K562 (cell line): ENCODE results near the gene PPIL1. TPM values are rescaled to one million over a fixed set of nuclear protein-coding genes. Genes with fewer than 3 reads are reported as not detected.

Experiments used
- ATAC-seq: fragments of 200-7000 bp; cut with Tn5 transposase; 3 replicates; pipeline ENCODE4 v1.9.1; 2020; ENCODE audit warnings: moderate library complexity
- BruUV-seq: library from RNA; stranded (reverse); fragments of 400-500 nt; replicated peaks from 2 replicates; lab custom pipeline; 2021; lab: Mats Ljungman, UMichigan
- CTCF ChIA-PET: fragments of 300-600 bp; formaldehyde crosslinking; extraction: SDS; loops from one replicate; lab custom pipeline; 2021; ENCODE audit warnings: low intra/inter-chr PET ratio; lab: Yijun Ruan, JAX
- POLR2A ChIA-PET: fragments of 300-600, 350-650 bp; sonication (Branson Sonifier 250); formaldehyde crosslinking; extraction: SDS; loops from one replicate; lab custom pipeline; 2021; ENCODE audit warnings: antibody characterized with exemption, inconsistent platforms; lab: Yijun Ruan, JAX
- DNase-seq, 4 experiments: peaks; one replicate each; pipeline versions ENCODE4 v3.0.0 to v3.0.0-alpha.2; 2011 to 2018; ENCODE audit warnings: low spot score in 3 of 4, mixed read lengths in 3 of 4; ENCODE audit errors: extremely low read depth in 1 of 4
- FAIRE-seq: peaks from 2 replicates; lab custom pipeline; 2011; peaks lifted over from hg19 to GRCh38; lab: Jason Lieb, UNC
- H2AFZ ChIP-seq: 2 replicates; pipeline ENCODE4 v1.6.0; 2011; ENCODE audit warnings: low read depth, low read length, control low read depth, inconsistent platforms
- H3K27ac ChIP-seq: fragments of 200-600 bp; 3 replicates; pipeline ENCODE4 v1.8.0; 2011; ENCODE audit warnings: low read depth, mild to moderate bottlenecking, control low read depth, inconsistent platforms, low read length, moderate library complexity, mixed read lengths; ENCODE audit errors: extremely low read depth
- H3K27me3 ChIP-seq, 2 experiments: fragments of 300-600 bp in 1 of 2; 2 replicates in 1 of 2; 3 replicates in 1 of 2; pipeline versions ENCODE4 v1.6.0 to v1.8.0; 2011; ENCODE audit warnings: inconsistent platforms in 2 of 2, low read length in 2 of 2, mild to moderate bottlenecking in 1 of 2, mixed read lengths in 1 of 2, moderate library complexity in 1 of 2; ENCODE audit not compliant: control insufficient read depth in 2 of 2, insufficient read depth in 2 of 2
- H3K36me3 ChIP-seq: fragments of 300-600 bp; 3 replicates; pipeline ENCODE4 v1.8.0; 2011; ENCODE audit warnings: mild to moderate bottlenecking, low read length, inconsistent platforms; ENCODE audit not compliant: control insufficient read depth, insufficient read depth
- H3K4me1 ChIP-seq, 2 experiments: fragments of 200-600 bp in 1 of 2; replicated peaks in 1 of 2; 2 replicates in 1 of 2; 3 replicates in 1 of 2; pipeline versions ENCODE4 v1.5.1 to v1.8.0; 2011; ENCODE audit warnings: inconsistent platforms in 2 of 2, low read length in 2 of 2, mild to moderate bottlenecking in 1 of 2, mixed read lengths in 1 of 2, moderate library complexity in 1 of 2; ENCODE audit not compliant: control insufficient read depth in 2 of 2, insufficient read depth in 2 of 2
- H3K4me2 ChIP-seq: 2 replicates; pipeline ENCODE4 v1.6.1; 2011; ENCODE audit warnings: low read length, control low read depth, inconsistent platforms, mixed read lengths; ENCODE audit not compliant: insufficient read depth
- H3K4me3 ChIP-seq: fragments of 200-600 bp; sonication (generic), shearing (Covaris generic); 2 replicates; pipeline ENCODE4 v1.5.1; 2016; ENCODE audit warnings: control low read depth, inconsistent platforms
- H3K79me2 ChIP-seq: fragments of 200-600 bp; 3 replicates; pipeline ENCODE4 v1.8.0; 2011; ENCODE audit warnings: low read length, inconsistent platforms; ENCODE audit not compliant: control insufficient read depth, insufficient read depth
- H3K9ac ChIP-seq, 2 experiments: 2 replicates each; pipeline versions ENCODE4 v1.6.0 to v1.6.1; 2011; ENCODE audit warnings: low read depth in 2 of 2, low read length in 2 of 2, control low read depth in 1 of 2, inconsistent platforms in 1 of 2, mild to moderate bottlenecking in 1 of 2, mixed read lengths in 1 of 2; ENCODE audit not compliant: insufficient read depth in 1 of 2
- H3K9me1 ChIP-seq: one replicate; pipeline ENCODE4 v1.6.0; 2011; ENCODE audit warnings: inconsistent platforms, mild to moderate bottlenecking, low read length, moderate library complexity; ENCODE audit not compliant: control insufficient read depth, insufficient read depth
- H3K9me3 ChIP-seq: replicated peaks from 2 replicates; pipeline ENCODE4 v1.5.1; 2011; ENCODE audit warnings: low read depth, low read length, inconsistent platforms; ENCODE audit not compliant: control insufficient read depth, insufficient read depth
- H4K20me1 ChIP-seq: replicated peaks from 2 replicates; pipeline ENCODE4 v1.6.1; 2011; ENCODE audit warnings: low read length, inconsistent platforms, mixed read lengths; ENCODE audit not compliant: control insufficient read depth, insufficient read depth
- DMBX1 ChIP-seq: fragments of 250-450 bp; sonication (Bioruptor Pico); IDR thresholded peaks from 2 replicates; pipeline ENCODE4 v1.8.0; 2022; ENCODE audit warnings: inconsistent platforms, mild to moderate bottlenecking, moderate library complexity, borderline replicate concordance
- HNRNPLL ChIP-seq: fragments of 200-400 bp; formaldehyde crosslinking; IDR thresholded peaks from 2 replicates; pipeline ENCODE4 v1.6.1; 2017; ENCODE audit warnings: low read length, low read depth, mild to moderate bottlenecking; ENCODE audit not compliant: poor library complexity, severe bottlenecking
- KLF1 ChIP-seq: fragments of 450-650 bp; IDR thresholded peaks from 2 replicates; pipeline ENCODE4 v1.6.1; 2016; ENCODE audit warnings: missing genetic modification characterization, missing compliant biosample characterization
- WGBS: fragments of 100-300 bp; shearing (Covaris generic); methylation state at CpG from one replicate; pipeline ENCODE4 v1.1.6; 2016; ENCODE audit warnings: low coverage, mixed read lengths; ENCODE audit not compliant: insufficient coverage; ENCODE audit errors: missing lambda C conversion rate; 5-methylcytosine and 5-hydroxymethylcytosine counted together
- in situ Hi-C: fragments of 300-500 bp; cut with MboI; formaldehyde crosslinking; loops from 4 replicates; pipeline ENCODE4 v1.15.0; 2018; ENCODE audit warnings: inconsistent platforms, mixed read lengths
- intact Hi-C: fragments of 100-400 bp; cut with micrococcal nuclease; formaldehyde crosslinking; loops from 2 replicates; pipeline ENCODE4 v1.14.2; 2022
- polyA plus RNA-seq, 8 experiments: library from polyadenylated mRNA; depleted of rRNA in 4 of 8; stranded (reverse) in 5 of 8; unstranded in 3 of 8; fragments of >200 nt; fragmentation: Nextera tagmentation in 2 of 8; fragmentation: Illumina TruSeq in 1 of 8; extraction: Ambion mirVana in 2 of 8; extraction: Trizol in 1 of 8; gene quantifications; 2 replicates each; pipeline versions ENCODE4 v1.2.1 to v1.2.3, GENCODE V29; 2011 to 2014; ENCODE audit warnings: inconsistent platforms in 1 of 8, missing spikeins in 1 of 8
- total RNA-seq, 7 experiments: library from RNA; depleted of rRNA in 6 of 7; stranded (reverse); fragments of >200 nt in 6 of 7; fragmentation: Illumina TruSeq in 2 of 7; extraction: Trizol in 2 of 7; gene quantifications; 2 replicates each; pipeline versions ENCODE4 v1.2.1 to v1.2.3, GENCODE V29; 2011 to 2021; ENCODE audit warnings: low replicate concordance in 1 of 7

Gene PPIL1
- total and polyA plus RNA-seq, 9 of the 15 experiments (the other 6 are each of a cell fraction or from before 2014, with no cell fraction given): 65.8 to 205 (median 130) TPM

DNA sequence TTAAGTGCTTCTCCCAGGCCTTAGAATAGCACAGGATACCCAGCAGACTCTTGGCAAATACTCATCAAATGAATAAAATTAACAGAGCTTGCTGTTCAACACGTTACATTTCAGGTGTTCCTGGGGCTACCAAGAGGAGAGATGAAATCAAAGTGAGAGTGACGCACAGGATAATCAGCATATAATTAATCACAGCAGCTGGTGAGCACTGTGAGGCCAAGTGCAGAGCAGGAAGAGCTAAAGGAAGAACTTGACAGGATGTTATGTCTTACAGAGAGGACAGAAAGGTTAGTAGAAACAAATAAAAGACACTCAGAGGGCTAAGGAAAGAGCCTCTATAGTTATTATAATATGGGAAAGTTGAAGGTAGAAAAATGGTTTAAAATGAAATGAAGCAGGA, 8.8 kb downstream of the PPIL1 start:
- Histone ChIP-seq H3K9ac (no peak overlapping the region), H3K9me3 (no peaks in the 10 kb centered on the region), H3K4me3 (no peak overlapping the region), H3K4me2 (no peak overlapping the region), H3K79me2 (peaks cover 94% of the 10 kb centered on the region), H3K27ac (no peak overlapping the region), H3K4me1 (peaks cover 30 to 42% of the 10 kb centered on the region in 2 experiments), H3K36me3 (peaks cover 91% of the 10 kb centered on the region), H3K27me3 (no peaks in the 10 kb centered on the region), H4K20me1 (no peaks in the 10 kb centered on the region), H3K9me1 (no peaks in the 10 kb centered on the region), H2AFZ (no peak overlapping the region)
- FAIRE-seq (no peak), DNase-seq (no peak), ATAC-seq (no peak)
- POLR2A ChIA-PET: interaction anchor here (1.1 to 8.9 kb wide), 4 partner anchors 8 to 23 kb away, joined by 3 to 80 read pairs (median 32); partner anchors contain the start of genes C6orf89 and PPIL1
- in situ Hi-C loops (no loop called here), intact Hi-C loops (no loop called here)
- BruUV-seq: no TSS peak
- TF ChIP-seq DMBX1 (CRISPR knock-in tag) (0 out of 2 replicates have a peak, but pooled peaks have one; percentile 17), KLF1 (tag) (no peak), HNRNPLL (no peak)
- CTCF ChIA-PET: interaction anchor here (0.8 kb wide), 1 partner anchor 84 kb away, joined by 3 read pairs; no protein-coding TSS in a partner anchor
- 75% methylated on average over 2 of the region's 2 CpGs for WGBS
